MV-4-11 (cell line): ENCODE results near the gene BTBD19.

ENCODE experiments used
- DNase-seq: peaks from one replicate; lab custom pipeline; 2025; lab: John Stamatoyannopoulos, UW

BTBD19 gene

DNA sequence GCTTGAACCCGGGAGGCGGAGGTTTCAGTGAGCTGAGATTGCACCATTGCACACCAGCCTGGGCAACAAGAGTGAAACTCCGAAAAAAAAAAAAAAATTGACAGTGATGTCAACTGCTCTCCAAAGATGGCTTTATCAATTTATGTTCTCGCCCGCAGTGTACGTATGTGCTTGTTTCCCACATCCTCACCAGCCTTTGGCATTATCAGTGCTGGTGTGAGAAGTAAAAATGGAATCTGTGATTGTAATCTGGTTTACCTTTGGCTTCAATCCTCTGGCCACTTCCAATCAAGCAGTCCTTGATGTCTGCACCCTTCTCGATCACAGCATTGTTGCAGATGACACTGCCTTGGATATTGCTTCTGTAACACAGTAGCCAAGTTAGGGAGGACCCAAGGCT, 49.1 kb downstream of the BTBD19 start:
- DNase-seq, result no peak

DNA sequence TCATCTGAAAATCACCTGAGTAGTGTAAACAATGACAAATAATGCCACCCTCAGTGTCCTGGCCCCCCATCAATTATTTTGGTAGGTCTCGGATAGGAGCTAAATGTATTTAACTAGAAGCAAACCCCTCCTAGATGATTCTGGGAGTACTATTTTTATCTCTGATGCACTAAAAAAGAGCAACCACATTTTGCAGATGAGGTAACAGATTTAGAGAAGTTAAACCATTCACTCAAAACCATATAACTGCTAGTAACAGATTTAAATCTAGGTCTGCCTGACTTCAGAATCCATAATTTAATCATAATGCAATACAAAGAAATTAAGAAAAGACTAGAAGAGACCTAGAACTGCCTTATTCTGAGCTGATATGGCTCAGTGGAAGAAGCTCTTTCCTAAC, 52.0 kb downstream of the BTBD19 start:
- peak; percentile 34 for DNase-seq

DNA sequence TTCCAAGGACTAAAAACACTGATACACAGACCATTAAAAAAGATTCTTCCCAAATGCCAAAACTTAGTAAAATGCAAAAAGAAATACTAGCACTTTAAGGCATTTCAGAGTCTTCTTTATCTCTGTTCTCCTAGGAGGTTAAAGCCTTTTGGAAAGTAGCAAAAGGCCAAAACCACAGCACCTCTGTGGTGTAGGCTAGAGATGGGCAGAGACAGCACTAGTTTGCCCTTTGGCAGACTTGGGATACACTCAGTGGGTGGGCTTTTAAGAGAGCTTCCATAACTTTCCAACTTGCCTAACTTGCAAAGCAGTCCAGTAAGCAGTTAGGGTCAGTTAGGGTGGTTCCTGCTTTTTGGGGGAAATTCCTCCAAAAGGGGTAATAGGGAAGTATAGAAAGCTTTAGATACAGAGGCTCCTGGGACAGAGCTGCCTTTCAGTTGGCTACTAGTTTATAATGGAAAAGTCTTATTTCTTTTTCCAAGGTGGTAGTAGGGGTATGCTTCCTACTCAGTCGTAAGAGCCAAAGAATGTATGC, 52.6 kb downstream of the BTBD19 start:
- DNase-seq, result no peak

DNA sequence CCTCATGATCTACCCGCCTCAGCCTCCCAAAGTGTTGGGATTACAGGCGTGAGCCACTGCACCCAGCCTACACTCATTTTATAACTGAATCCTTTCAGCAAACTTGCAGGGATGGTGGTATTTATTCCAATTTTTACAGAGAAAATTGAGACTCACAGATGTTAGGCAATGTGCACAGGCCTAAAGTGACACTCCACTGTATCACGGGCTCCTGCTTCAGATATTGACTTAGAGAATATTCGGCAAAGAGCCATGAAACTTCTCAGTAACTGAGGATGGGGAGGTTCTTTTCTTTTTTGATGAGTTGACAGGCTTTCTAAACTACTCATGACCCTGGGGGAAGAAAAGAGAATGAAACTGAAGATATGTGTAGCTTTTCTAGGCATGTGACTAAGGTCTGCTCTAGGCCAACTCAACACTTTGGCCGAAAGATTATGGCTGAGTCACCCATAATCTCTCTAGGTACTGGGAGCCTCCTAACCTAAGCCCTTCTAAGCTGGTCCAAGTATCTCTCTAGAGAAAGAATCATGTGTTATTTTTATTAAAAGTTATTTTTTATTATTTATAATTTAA, 54.6 kb downstream of the BTBD19 start:
- no peak for DNase-seq
